HepG2 (cell line): ENCODE measurements around the gene TRMT112. TPM values are rescaled to one million over a fixed set of nuclear protein-coding genes. Genes with fewer than 3 reads are reported as not detected.
A peak's percentile ranks its signal among the peaks of the same experiment; 100 is the strongest.
"Not testable (repeated sequence)": the region's sequence is repeated elsewhere in the genome, so short reads cannot be mapped to it uniquely, and the experiment has no call there.

Experiments used
- ATAC-seq: fragments of 200-7000 bp; cut with Tn5 transposase; 3 replicates; pipeline ENCODE4 v1.9.1; 2020; ENCODE audit warnings: mild to moderate bottlenecking, moderate library complexity
- BruUV-seq: library from RNA; stranded (reverse); fragments of 400-500 nt; replicated peaks from 2 replicates; lab custom pipeline; 2021; lab: Mats Ljungman, UMichigan
- CTCF ChIA-PET: fragments of 300-600 bp; formaldehyde crosslinking; extraction: SDS; loops from one replicate; lab custom pipeline; 2021; ENCODE audit warnings: low total read pairs, inconsistent platforms, low intra/inter-chr PET ratio; lab: Yijun Ruan, JAX
- POLR2A ChIA-PET: fragments of 350-600 bp; sonication (Branson Sonifier 250); formaldehyde crosslinking; loops from one replicate; lab custom pipeline; 2020; ENCODE audit warnings: antibody characterized with exemption, inconsistent platforms; lab: Yijun Ruan, JAX
- DNase-seq: peaks from one replicate; pipeline ENCODE4 v3.0.0-alpha.2; 2015; ENCODE audit warnings: low spot score
- FAIRE-seq: peaks from 3 replicates; lab custom pipeline; 2011; peaks lifted over from hg19 to GRCh38; lab: Jason Lieb, UNC
- H2AFZ ChIP-seq: one replicate; pipeline ENCODE4 v1.6.1; 2011; ENCODE audit warnings: low read length, inconsistent platforms
- H3K27ac ChIP-seq: fragments of 300-600 bp; 3 replicates; pipeline ENCODE4 v1.8.0; 2011; ENCODE audit warnings: mixed run types, mild to moderate bottlenecking, mixed read lengths, low read length, inconsistent platforms; ENCODE audit not compliant: insufficient read depth; ENCODE audit errors: extremely low read length
- H3K27me3 ChIP-seq, 2 experiments: fragments of 200-600 bp in 1 of 2; 2 replicates in 1 of 2; 3 replicates in 1 of 2; pipeline versions ENCODE4 v1.6.0 to v1.8.0; 2011; ENCODE audit warnings: low read length in 2 of 2, mild to moderate bottlenecking in 2 of 2, moderate library complexity in 2 of 2, inconsistent platforms in 1 of 2; ENCODE audit not compliant: insufficient read depth in 2 of 2, control insufficient read depth in 1 of 2
- H3K36me3 ChIP-seq, 2 experiments: fragments of 200-600 bp in 1 of 2; replicated peaks in 1 of 2; 2 replicates in 1 of 2; 3 replicates in 1 of 2; pipeline versions ENCODE4 v1.5.1 to v1.8.0; 2011; ENCODE audit warnings: low read length in 2 of 2, inconsistent platforms in 1 of 2; ENCODE audit not compliant: insufficient read depth in 2 of 2, control insufficient read depth in 1 of 2
- H3K4me1 ChIP-seq: 2 replicates; pipeline ENCODE4 v1.5.1; 2012; ENCODE audit warnings: low read length, inconsistent platforms; ENCODE audit not compliant: insufficient read depth
- H3K4me2 ChIP-seq: 2 replicates; pipeline ENCODE4 v1.6.0; 2011; ENCODE audit warnings: low read depth, low read length, inconsistent platforms
- H3K4me3 ChIP-seq, 3 experiments: fragments of 200-600 bp in 1 of 3; sonication (generic), shearing (Covaris generic) in 1 of 3; replicated peaks in 1 of 3; 2 replicates each; pipeline ENCODE4 v1.5.1; 2011 to 2016; ENCODE audit warnings: low read length in 3 of 3, inconsistent platforms in 2 of 3, low read depth in 2 of 3, mild to moderate bottlenecking in 2 of 3, control low read depth in 1 of 3, mixed read lengths in 1 of 3; ENCODE audit not compliant: insufficient read depth in 1 of 3
- H3K79me2 ChIP-seq: one replicate; pipeline ENCODE4 v1.6.1; 2011; ENCODE audit warnings: low read length, inconsistent platforms; ENCODE audit not compliant: insufficient read depth
- H3K9ac ChIP-seq: 2 replicates; pipeline ENCODE4 v1.6.0; 2011; ENCODE audit warnings: mild to moderate bottlenecking, low read depth, low read length, inconsistent platforms; ENCODE audit not compliant: insufficient read depth
- H3K9me3 ChIP-seq: 2 replicates; pipeline ENCODE4 v1.5.1; 2012; ENCODE audit warnings: mild to moderate bottlenecking, low read length
- H4K20me1 ChIP-seq: 2 replicates; pipeline ENCODE4 v1.6.0; 2011; ENCODE audit warnings: inconsistent platforms, mild to moderate bottlenecking, low read length, moderate library complexity; ENCODE audit not compliant: insufficient read depth
- PLRG1 ChIP-seq: fragments of 450-650 bp; conservative IDR thresholded peaks from 2 replicates; pipeline ENCODE4 v1.6.1; 2016
- PRPF4 ChIP-seq: fragments of 200-400 bp; formaldehyde crosslinking; IDR thresholded peaks from 2 replicates; pipeline ENCODE4 v1.6.1; 2016; ENCODE audit warnings: low read length, low read depth; ENCODE audit not compliant: poor library complexity, severe bottlenecking
- RFX3 ChIP-seq: IDR thresholded peaks from 2 replicates; pipeline ENCODE4 v1.6.1; 2016; ENCODE audit warnings: missing biosample characterization, missing genetic modification reagents
- ZBTB46 ChIP-seq: sonication (generic); formaldehyde crosslinking; IDR thresholded peaks from 2 replicates; pipeline ENCODE4 v1.4.0; 2020; ENCODE audit warnings: mild to moderate bottlenecking, missing genetic modification reagents, borderline replicate concordance
- ZNF260 ChIP-seq: sonication (generic); formaldehyde crosslinking; IDR thresholded peaks from 2 replicates; pipeline ENCODE4 v1.4.0; 2020; ENCODE audit warnings: missing genetic modification reagents, low read depth, mild to moderate bottlenecking, borderline replicate concordance
- WGBS: methylation state at CpG from one replicate; pipeline ENCODE4 v1.1.6; 2017; ENCODE audit warnings: low lambda C conversion rate; 5-methylcytosine and 5-hydroxymethylcytosine counted together
- in situ Hi-C: cut with HindIII; loops from 2 replicates; pipeline ENCODE4 v1.10.0; 2017; ENCODE audit warnings: low pct_unique_long_range_greater_than_20kb; ENCODE audit not compliant: extremely low pct_ligation_motif_present
- intact Hi-C: fragments of 100-400 bp; cut with micrococcal nuclease; formaldehyde crosslinking; loops from one replicate; pipeline ENCODE4 v1.10.0; 2022; ENCODE audit not compliant: unreplicated experiment
- polyA plus RNA-seq, 8 experiments: library from polyadenylated mRNA; depleted of rRNA in 3 of 8; stranded (reverse) in 7 of 8; unstranded in 1 of 8; fragments of >200 nt; fragmentation: Illumina TruSeq in 4 of 8; extraction: Trizol in 4 of 8; gene quantifications; 2 replicates each; pipeline versions ENCODE4 v1.2.1 to v1.2.3, GENCODE V29; 2011 to 2016; ENCODE audit warnings: low read depth in 4 of 8, missing spikeins in 1 of 8, mixed read lengths in 1 of 8; ENCODE audit not compliant: insufficient read depth in 1 of 8
- total RNA-seq, 5 experiments: library from RNA; depleted of rRNA; stranded (reverse); fragments of >200 nt; fragmentation: Illumina TruSeq; extraction: Trizol; gene quantifications; 2 replicates each; pipeline ENCODE4 v1.2.3, GENCODE V29; 2016; ENCODE audit warnings: low read depth in 1 of 5

TRMT112 gene
- total and polyA plus RNA-seq, 2 of the 13 experiments (the other 11 are each of a cell fraction or from before 2014, with no cell fraction given), result 186 to 409 TPM

GRCh38 chr11:64324692-64325469 lies 7.5 kb upstream of the TRMT112 start:
- CTCF ChIA-PET, result no interaction called here
- no peak overlapping the region for H3K4me2 ChIP-seq
- H3K27me3 ChIP-seq, result peaks cover 0 to 3% of the 10 kb centered on the region in 2 experiments; a peak in 1 of 5 replicates
- H3K9me3 ChIP-seq, result no peaks in the 10 kb centered on the region
- 62% methylated on average over 11 of the region's 11 CpGs for WGBS
- no peak overlapping the region for H3K9ac ChIP-seq
- no peaks in the 10 kb centered on the region for H4K20me1 ChIP-seq
- H3K36me3 ChIP-seq, result peaks cover 1 to 15% of the 10 kb centered on the region in 2 experiments; a peak in 1 of 5 replicates
- peaks cover 6% of the 10 kb centered on the region for H3K4me1 ChIP-seq
- in situ Hi-C loops, result no loop called here
- ATAC-seq (no peak), DNase-seq (no peak)
- TF ChIP-seq ZBTB46 (no peak), RFX3 (CRISPR knock-in tag) (no peak), PRPF4 (no peak), PLRG1 (no peak), ZNF260 (no peak)
- TF ChIP-seq, all 625 proteins: peak for 0
- POLR2A ChIA-PET, result no interaction called here
- H2AFZ ChIP-seq, result no peak overlapping the region
- H3K4me3 ChIP-seq, result no peak overlapping the region
- no peaks in the 10 kb centered on the region for H3K79me2 ChIP-seq
- no TSS peak for BruUV-seq
- FAIRE-seq, result no peak
- intact Hi-C loops, result no loop called here
- H3K27ac ChIP-seq, result no peak overlapping the region

GRCh38 chr11:64323984-64324383 lies 6.6 kb upstream of the TRMT112 start:
- H3K9ac ChIP-seq, FAIRE-seq, H3K9me3 ChIP-seq, BruUV-seq, H3K4me2 ChIP-seq, H3K79me2 ChIP-seq, H2AFZ ChIP-seq, DNase-seq, H3K27me3 ChIP-seq, CTCF ChIA-PET, H3K4me3 ChIP-seq, H4K20me1 ChIP-seq, intact Hi-C loops, in situ Hi-C loops, H3K27ac ChIP-seq: not testable (repeated sequence)
- H3K4me1 ChIP-seq, result peaks cover 15% of the 10 kb centered on the region
- ATAC-seq, result peak; percentile 32
- POLR2A ChIA-PET, result interaction anchor here (1.4 kb wide), 1 partner anchor 8 kb away, joined by 6 read pairs; no protein-coding TSS in a partner anchor
- H3K36me3 ChIP-seq, result peaks cover 1 to 15% of the 10 kb centered on the region in 2 experiments; a peak in 1 of 5 replicates
- 80% methylated on average over 3 of the region's 4 CpGs for WGBS
